HG03159 (cell line): ENCODE results near the gene GARNL3.

Source experiments
- ATAC-seq: cut with Tn5 transposase; IDR thresholded peaks from one replicate; pipeline ENCODE4 v1.9.1; 2021; ENCODE audit warnings: mild to moderate bottlenecking, moderate library complexity; ENCODE audit not compliant: unreplicated experiment

Gene GARNL3

GRCh38 chr9:127233989-127234388 is 30.6 kb upstream of the GARNL3 start:
- ATAC-seq = no peak

GRCh38 chr9:127237801-127238200 is 26.8 kb upstream of the GARNL3 start:
- ATAC-seq = no peak

- no peak for ATAC-seq
Observed at GRCh38 chr9:127241354-127241753, 23.2 kb upstream of the GARNL3 start.

GRCh38 chr9:127244609-127245601 is 19.7 kb upstream of the GARNL3 start:
- ATAC-seq = peak; percentile 100

- ATAC-seq = no peak
Observed at GRCh38 chr9:127245637-127246164, 18.9 kb upstream of the GARNL3 start.

- no peak for ATAC-seq
Observed at GRCh38 chr9:127248241-127248640, 16.3 kb upstream of the GARNL3 start.

- no peak for ATAC-seq
Observed at GRCh38 chr9:127249877-127250276, 14.7 kb upstream of the GARNL3 start.

GRCh38 chr9:127250896-127251391 is 13.6 kb upstream of the GARNL3 start:
- ATAC-seq = no peak

- ATAC-seq = no peak
Observed at GRCh38 chr9:127252410-127253318, 11.9 kb upstream of the GARNL3 start.

GRCh38 chr9:127253446-127253845 is 11.1 kb upstream of the GARNL3 start:
- no peak for ATAC-seq

- no peak for ATAC-seq
Observed at GRCh38 chr9:127255692-127256091, 8.9 kb upstream of the GARNL3 start.

- ATAC-seq = no peak
Observed at GRCh38 chr9:127256324-127256723, 8.2 kb upstream of the GARNL3 start.

- ATAC-seq = no peak
Observed at GRCh38 chr9:127258606-127259471, 5.7 kb upstream of the GARNL3 start.

GRCh38 chr9:127262602-127263001 is 2.0 kb upstream of the GARNL3 start:
- ATAC-seq = no peak

- no peak for ATAC-seq
Observed at GRCh38 chr9:127263237-127263636, 1.3 kb upstream of the GARNL3 start.

GRCh38 chr9:127263664-127264063 is 910 bp upstream of the GARNL3 start:
- no peak for ATAC-seq

GRCh38 chr9:127267793-127268525 is 3.4 kb downstream of the GARNL3 start:
- ATAC-seq = no peak

GRCh38 chr9:127269449-127269848 is 4.9 kb downstream of the GARNL3 start:
- no peak for ATAC-seq

- no peak for ATAC-seq
Observed at GRCh38 chr9:127273326-127273725, 8.8 kb downstream of the GARNL3 start.
